ENCODE data around the gene SYNPO2. TPM values are rescaled to one million over a fixed set of nuclear protein-coding genes. Genes with fewer than 3 reads are reported as not detected.

Gene SYNPO2
- polyA plus RNA-seq, 1 experiment: 5.1 TPM

GRCh38 chr4:119024102-119024501, 135.4 kb downstream of the SYNPO2 start:
- ChIA-PET POLR2A (no interaction called here), CTCF (interaction anchor here (3.2 kb wide), 1 partner anchor 16 kb away, joined by 21 read pairs; no protein-coding TSS in a partner anchor)
- no peaks in the 10 kb centered on the region for H3K9me3 ChIP-seq (ENCODE audit: control insufficient read depth, insufficient read depth, low read length)
- DNase-seq (ENCODE audit: low read depth, low spot score): no peak
- no peak overlapping the region for H3K4me3 ChIP-seq (ENCODE audit: low read depth, low read length)
- no peaks in the 10 kb centered on the region for H3K27me3 ChIP-seq (ENCODE audit: control insufficient read depth, insufficient read depth, low read length)
- no peak overlapping the region for H3K27ac ChIP-seq (ENCODE audit: low read depth, low read length)
- TF ChIP-seq, protein P1, sequence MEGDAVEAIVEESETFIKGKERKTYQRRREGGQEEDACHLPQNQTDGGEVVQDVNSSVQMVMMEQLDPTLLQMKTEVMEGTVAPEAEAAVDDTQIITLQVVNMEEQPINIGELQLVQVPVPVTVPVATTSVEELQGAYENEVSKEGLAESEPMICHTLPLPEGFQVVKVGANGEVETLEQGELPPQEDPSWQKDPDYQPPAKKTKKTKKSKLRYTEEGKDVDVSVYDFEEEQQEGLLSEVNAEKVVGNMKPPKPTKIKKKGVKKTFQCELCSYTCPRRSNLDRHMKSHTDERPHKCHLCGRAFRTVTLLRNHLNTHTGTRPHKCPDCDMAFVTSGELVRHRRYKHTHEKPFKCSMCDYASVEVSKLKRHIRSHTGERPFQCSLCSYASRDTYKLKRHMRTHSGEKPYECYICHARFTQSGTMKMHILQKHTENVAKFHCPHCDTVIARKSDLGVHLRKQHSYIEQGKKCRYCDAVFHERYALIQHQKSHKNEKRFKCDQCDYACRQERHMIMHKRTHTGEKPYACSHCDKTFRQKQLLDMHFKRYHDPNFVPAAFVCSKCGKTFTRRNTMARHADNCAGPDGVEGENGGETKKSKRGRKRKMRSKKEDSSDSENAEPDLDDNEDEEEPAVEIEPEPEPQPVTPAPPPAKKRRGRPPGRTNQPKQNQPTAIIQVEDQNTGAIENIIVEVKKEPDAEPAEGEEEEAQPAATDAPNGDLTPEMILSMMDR (IDR thresholded peaks at IDR 0.05; ENCODE audit: low read depth, low read length): no peak

DNA sequence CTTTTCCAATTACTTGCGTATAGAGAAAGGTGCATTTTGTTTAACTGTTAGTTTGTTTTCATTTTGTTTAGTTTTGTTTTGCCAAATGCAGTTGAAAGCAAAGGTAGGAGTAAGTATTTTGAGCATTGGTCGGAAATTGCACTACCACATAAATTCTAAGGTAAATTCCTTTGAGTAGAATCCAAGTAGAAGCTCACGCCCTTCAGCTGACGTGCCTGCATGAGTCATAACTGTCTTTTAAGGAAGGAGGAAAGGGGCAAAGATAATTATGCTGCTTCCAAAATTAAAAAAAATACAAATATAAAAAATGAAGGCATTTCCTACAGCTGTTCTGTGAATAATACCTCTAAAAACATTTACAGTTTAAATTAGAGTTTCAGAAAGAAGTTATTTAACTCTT, 136.8 kb downstream of the SYNPO2 start:
- Histone ChIP-seq H3K9me3 (ENCODE audit: control insufficient read depth, insufficient read depth, low read length) (peaks cover 2% of the 10 kb centered on the region), H3K4me3 (ENCODE audit: low read depth, low read length) (no peak overlapping the region; the same call in 1 of the 2 replicates), H3K27ac (ENCODE audit: low read depth, low read length) (peak overlapping the region; percentile 94), H3K27me3 (ENCODE audit: control insufficient read depth, insufficient read depth, low read length) (no peaks in the 10 kb centered on the region)
- CTCF ChIA-PET: interaction anchor here (0.8 to 3.2 kb wide), 5 partner anchors 15 to 44 kb away, joined by 3 to 21 read pairs (median 3); no protein-coding TSS in a partner anchor
- TF ChIP-seq, protein P1 (IDR thresholded peaks at IDR 0.05; ENCODE audit: low read depth, low read length): no peak
- no peak for DNase-seq (ENCODE audit: low read depth, low spot score)
- POLR2A ChIA-PET: interaction anchor here (1.0 to 2.4 kb wide), 7 partner anchors 9 to 187 kb away, joined by 3 to 17 read pairs (median 6); partner anchors contain the start of gene USP53

DNA sequence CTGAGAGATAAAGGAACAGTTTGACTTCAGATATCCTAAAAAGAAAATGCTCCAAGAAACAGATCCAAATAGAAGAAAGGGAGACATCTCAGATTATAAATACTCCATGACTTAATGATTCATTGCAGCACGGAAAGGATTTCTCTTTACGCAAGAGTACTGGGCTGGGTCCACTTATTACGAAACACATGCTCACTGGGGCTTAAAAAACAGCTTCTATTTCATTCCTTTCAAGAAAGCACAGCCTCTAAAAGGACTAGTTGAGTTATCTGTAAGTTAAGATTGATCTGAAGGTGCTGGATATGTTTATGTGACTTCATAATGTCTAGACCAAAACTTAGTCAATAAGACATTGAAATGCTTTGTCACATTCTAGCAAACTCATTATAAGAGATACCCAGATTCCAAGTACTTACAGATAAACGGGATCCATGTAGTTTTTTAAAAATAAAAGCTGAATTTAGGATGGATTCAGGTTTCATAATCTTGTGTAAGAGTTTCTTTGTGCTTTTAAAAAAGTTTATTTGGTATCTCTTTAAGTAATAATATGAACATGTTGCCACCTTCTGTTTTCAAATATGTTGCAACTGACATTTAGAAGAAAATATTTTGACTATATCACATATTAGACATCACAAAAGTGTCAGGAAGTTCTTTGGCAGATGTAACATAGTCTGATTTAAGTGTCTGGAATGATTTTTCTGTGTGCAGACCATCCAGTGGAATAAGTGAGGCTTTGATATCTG, 137.4 kb downstream of the SYNPO2 start:
- Histone ChIP-seq H3K27me3 (ENCODE audit: control insufficient read depth, insufficient read depth, low read length) (no peaks in the 10 kb centered on the region), H3K27ac (ENCODE audit: low read depth, low read length) (peak overlapping the region; percentile 94), H3K9me3 (ENCODE audit: control insufficient read depth, insufficient read depth, low read length) (peaks cover 6% of the 10 kb centered on the region), H3K4me3 (ENCODE audit: low read depth, low read length) (no peak overlapping the region; the same call in 1 of the 2 replicates)
- peak; percentile 78 for DNase-seq (ENCODE audit: low read depth, low spot score)
- POLR2A ChIA-PET: interaction anchor here (1.0 to 2.4 kb wide), 8 partner anchors 8 to 186 kb away, joined by 3 to 17 read pairs (median 6); partner anchors contain the start of gene USP53
- CTCF ChIA-PET: interaction anchor here (0.7 to 3.2 kb wide), 7 partner anchors 14 to 261 kb away, joined by 3 to 21 read pairs (median 3); no protein-coding TSS in a partner anchor
- TF ChIP-seq, protein P1 (IDR thresholded peaks at IDR 0.05; ENCODE audit: low read depth, low read length): no peak

- CTCF ChIA-PET: interaction anchor here (0.7 to 3.2 kb wide), 5 partner anchors 13 to 260 kb away, joined by 3 to 21 read pairs (median 3); no protein-coding TSS in a partner anchor
- peak overlapping the region; percentile 63 for H3K27ac ChIP-seq (ENCODE audit: low read depth, low read length)
These were observed 138.2 kb downstream of the SYNPO2 start for GRCh38 chr4:119026662-119027444.

More at GRCh38 chr4:119026662-119027444, 138.2 kb downstream of the SYNPO2 start:
- H3K27me3 ChIP-seq (ENCODE audit: control insufficient read depth, insufficient read depth, low read length): no peaks in the 10 kb centered on the region
- POLR2A ChIA-PET: interaction anchor here (1.1 to 2.4 kb wide), 5 partner anchors 11 to 186 kb away, joined by 3 to 17 read pairs (median 10); partner anchors contain the start of gene USP53
- H3K4me3 ChIP-seq (ENCODE audit: low read depth, low read length): no peak overlapping the region
- TF ChIP-seq, protein P1 (IDR thresholded peaks at IDR 0.05; ENCODE audit: low read depth, low read length): no peak
- peaks cover 6% of the 10 kb centered on the region for H3K9me3 ChIP-seq (ENCODE audit: control insufficient read depth, insufficient read depth, low read length)
- DNase-seq (ENCODE audit: low read depth, low spot score): no peak

Data from AG04450 (cell line).